Measurements from ENCODE around the gene DEFB132.

DNA sequence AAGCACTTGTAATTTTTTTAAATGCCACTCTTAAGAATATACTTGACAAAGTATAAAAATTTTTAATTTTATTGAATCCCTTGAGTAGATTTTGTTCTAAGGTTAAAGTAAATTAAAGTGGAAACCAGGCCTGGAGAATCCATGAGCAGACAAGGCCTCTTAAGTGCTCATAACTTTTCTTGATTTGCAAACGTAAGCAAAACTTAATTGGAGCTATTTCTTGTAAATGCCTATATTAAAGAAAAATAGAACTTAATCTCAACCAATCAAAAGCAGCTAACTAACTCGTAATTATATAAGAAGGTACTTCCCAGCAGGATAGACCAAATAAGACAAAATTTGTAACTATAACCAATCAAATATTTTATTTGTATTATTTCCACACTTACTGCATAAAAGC, 43.1 kb upstream of the DEFB132 start:
- TF ChIP-seq POLR2AphosphoS5 (IDR thresholded peaks at IDR 0.05; ENCODE audit: control insufficient read depth, insufficient read depth, low read depth, low read length) (no peak), NFRKB (IDR thresholded peaks at IDR 0.05; ENCODE audit: low read depth) (no peak), TCFL5 (CRISPR knock-in tag; conservative IDR thresholded peaks at IDR 0.05) (no peak), ZNF274 (IDR thresholded peaks at IDR 0.05; ENCODE audit: borderline replicate concordance, low read depth, low read length) (no peak), ESRRA (IDR thresholded peaks at IDR 0.05; ENCODE audit: borderline replicate concordance, low read depth) (no peak)
- TF ChIP-seq, protein P1, sequence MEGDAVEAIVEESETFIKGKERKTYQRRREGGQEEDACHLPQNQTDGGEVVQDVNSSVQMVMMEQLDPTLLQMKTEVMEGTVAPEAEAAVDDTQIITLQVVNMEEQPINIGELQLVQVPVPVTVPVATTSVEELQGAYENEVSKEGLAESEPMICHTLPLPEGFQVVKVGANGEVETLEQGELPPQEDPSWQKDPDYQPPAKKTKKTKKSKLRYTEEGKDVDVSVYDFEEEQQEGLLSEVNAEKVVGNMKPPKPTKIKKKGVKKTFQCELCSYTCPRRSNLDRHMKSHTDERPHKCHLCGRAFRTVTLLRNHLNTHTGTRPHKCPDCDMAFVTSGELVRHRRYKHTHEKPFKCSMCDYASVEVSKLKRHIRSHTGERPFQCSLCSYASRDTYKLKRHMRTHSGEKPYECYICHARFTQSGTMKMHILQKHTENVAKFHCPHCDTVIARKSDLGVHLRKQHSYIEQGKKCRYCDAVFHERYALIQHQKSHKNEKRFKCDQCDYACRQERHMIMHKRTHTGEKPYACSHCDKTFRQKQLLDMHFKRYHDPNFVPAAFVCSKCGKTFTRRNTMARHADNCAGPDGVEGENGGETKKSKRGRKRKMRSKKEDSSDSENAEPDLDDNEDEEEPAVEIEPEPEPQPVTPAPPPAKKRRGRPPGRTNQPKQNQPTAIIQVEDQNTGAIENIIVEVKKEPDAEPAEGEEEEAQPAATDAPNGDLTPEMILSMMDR (IDR thresholded peaks at IDR 0.05 in 2 of 3, conservative IDR thresholded peaks at IDR 0.05 in 1 of 3; ENCODE audit: insufficient read depth in 2 of 3, low read depth in 1 of 3, low read length in 3 of 3) = no peak
- TF ChIP-seq, protein P2, sequence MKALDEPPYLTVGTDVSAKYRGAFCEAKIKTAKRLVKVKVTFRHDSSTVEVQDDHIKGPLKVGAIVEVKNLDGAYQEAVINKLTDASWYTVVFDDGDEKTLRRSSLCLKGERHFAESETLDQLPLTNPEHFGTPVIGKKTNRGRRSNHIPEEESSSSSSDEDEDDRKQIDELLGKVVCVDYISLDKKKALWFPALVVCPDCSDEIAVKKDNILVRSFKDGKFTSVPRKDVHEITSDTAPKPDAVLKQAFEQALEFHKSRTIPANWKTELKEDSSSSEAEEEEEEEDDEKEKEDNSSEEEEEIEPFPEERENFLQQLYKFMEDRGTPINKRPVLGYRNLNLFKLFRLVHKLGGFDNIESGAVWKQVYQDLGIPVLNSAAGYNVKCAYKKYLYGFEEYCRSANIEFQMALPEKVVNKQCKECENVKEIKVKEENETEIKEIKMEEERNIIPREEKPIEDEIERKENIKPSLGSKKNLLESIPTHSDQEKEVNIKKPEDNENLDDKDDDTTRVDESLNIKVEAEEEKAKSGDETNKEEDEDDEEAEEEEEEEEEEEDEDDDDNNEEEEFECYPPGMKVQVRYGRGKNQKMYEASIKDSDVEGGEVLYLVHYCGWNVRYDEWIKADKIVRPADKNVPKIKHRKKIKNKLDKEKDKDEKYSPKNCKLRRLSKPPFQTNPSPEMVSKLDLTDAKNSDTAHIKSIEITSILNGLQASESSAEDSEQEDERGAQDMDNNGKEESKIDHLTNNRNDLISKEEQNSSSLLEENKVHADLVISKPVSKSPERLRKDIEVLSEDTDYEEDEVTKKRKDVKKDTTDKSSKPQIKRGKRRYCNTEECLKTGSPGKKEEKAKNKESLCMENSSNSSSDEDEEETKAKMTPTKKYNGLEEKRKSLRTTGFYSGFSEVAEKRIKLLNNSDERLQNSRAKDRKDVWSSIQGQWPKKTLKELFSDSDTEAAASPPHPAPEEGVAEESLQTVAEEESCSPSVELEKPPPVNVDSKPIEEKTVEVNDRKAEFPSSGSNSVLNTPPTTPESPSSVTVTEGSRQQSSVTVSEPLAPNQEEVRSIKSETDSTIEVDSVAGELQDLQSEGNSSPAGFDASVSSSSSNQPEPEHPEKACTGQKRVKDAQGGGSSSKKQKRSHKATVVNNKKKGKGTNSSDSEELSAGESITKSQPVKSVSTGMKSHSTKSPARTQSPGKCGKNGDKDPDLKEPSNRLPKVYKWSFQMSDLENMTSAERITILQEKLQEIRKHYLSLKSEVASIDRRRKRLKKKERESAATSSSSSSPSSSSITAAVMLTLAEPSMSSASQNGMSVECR (CRISPR knock-in tag; IDR thresholded peaks at IDR 0.05) = no peak
